ENCODE results near the gene EPHA10.
A peak's percentile ranks its signal among the peaks of the same experiment; 100 is the strongest.

EPHA10 gene

DNA sequence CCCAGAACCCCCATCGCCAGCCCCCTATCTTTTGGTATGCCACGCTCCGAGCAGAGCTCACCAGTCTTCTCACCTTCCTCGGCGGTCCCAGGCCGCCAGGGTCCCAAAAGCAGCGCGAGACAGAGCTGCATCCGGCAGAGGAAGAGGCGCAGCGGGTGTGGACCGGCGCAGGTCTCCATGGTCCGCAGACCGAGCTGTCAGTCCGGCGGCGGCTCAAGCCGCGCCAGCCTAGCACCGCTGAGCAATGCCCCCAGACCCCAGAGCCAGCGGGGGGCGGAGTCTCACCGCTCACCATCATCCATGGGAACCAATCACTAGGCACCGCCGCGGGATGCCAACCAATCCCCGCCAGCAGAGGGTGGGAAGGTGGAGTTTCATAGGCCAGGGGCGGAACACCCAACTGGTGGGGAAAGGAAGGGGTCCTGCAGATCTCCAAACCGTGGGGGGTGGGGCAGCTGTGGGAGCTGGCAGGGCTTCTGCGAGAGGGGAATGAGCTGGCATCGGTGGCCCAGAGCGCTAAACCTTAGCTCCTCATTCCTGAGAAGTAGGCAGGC lies at the start of gene EPHA10:
TSS of gene EPHA10 (minus strand) at position 233 of the 554 bp plus-strand sequence. CDS start at position 179, 54 bp downstream.
- DNase-seq (ENCODE audit: low read depth), result no peak

- no peak for DNase-seq (ENCODE audit: low read depth)
These were observed 49.3 kb upstream of the EPHA10 start for GRCh38 chr1:37814252-37814651.

DNA sequence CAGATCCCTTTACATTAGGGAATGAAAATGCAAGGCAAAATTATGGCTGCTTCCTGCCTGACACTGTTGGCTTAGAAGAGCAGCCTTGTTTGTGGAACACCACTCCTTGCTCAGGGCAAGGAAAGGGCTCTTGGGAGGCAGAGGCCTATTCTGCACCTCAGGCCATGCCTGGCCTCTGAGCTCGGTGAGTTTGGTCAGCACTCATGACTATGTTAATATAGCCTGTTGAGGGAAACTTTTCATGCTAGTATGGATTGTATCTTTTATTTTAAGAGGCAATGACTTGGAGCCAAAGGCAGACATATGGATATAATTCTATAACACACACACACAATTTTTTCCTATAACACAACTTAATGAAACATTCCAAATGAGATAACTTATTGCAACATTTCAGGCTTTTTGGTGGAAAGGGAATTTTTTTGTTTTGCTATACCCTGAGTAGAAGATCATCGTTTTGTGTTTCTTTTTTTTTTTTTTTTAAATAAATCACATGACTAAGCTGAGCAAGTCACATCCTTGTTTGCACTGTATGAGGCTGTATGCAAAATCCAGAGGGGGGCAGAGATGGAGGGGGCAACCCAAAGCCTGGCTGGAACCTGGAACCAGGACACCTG lies 48.7 kb upstream of the EPHA10 start:
- DNase-seq (ENCODE audit: low read depth), result no peak

DNA sequence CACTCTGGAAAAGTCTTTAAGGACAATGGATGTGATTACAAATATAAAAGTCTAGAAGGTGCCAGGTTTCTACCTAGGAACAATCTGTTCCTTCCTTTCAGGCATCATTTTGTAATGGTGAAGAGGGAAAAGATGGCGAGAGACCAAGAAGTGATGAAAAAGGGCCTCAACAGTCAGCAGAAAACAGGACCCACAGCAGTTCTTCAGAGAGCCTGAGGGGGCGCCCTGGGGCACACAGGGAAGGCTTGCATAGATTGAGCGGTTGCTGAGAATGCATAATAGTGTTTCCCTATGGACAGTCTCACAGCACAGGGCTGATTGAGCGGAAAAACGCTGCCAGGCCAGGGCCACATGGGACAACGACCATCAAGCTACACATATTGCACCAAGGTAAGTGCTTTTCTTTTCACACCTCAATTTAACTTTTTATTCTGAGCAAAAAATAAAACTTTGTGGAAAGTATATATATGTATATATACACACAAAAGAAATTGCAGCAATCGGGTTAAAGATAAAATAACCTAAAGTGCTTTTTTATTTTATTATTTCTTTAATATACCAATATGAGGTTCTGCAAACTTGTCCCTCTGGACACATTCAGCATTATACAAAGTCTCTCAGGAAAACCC lies 46.2 kb upstream of the EPHA10 start:
- peak; percentile 89 for DNase-seq (ENCODE audit: low read depth)

DNA sequence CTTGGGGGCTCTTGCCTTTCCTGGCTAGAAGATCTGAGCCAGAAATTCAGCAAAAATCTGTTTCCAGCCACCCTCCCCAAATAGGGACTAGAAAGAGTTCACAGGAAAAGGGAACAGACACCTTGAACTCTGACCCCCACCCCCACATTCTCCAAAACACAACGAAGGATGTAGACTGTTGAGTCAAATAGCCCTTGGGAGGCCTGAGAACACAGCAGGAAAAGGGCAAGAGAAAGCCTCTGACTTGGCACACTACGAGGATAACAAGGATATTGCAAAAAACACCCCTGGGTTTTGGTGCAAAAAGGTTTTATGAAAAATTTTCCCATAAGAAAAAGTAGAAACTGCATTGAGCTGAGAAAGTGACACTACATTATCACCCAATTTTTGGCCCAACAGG lies 45.0 kb upstream of the EPHA10 start:
- DNase-seq (ENCODE audit: low read depth), result no peak

GRCh38 chr1:37808369-37809319 lies 43.7 kb upstream of the EPHA10 start:
- DNase-seq (ENCODE audit: low read depth), result peak; percentile 83

DNA sequence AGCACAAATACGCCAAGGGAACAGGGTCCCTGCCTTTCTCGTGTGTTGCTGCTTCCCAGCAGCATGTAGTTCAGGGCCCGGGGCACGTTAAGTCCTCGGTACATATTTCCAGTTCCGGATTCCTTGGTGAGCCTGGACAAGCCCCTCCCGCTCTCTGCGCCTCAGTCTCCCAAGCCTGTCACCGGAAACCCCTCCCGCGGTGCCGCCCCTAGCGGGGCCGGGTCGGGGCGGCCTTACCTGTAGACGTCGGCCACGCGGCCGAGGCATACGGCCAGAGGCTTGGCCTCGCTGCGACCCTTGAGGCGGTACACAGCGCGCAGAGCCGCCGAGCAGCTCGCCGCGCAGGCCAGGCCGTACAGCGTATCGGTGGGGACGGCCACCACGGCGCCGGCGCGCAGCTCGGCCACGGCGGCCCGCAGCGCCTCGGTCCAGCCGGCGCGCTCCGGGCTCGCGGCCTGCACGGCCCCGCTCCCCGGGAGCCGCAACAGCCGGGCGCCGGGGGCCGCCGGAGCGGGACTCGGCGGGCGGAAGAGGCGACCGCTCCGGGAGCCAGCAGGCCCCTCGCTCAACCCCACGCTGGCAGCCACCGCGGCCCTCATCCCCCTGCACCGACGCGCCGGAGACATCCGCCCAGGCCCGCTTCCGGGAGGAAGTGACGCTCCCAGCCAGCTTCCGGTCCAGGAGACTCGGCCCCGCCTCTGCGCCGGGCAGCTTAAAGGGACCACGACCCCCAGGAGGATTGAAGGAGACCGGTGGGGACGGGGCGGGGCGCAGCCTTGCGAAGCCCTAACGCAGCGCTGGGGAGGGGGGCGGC lies 42.8 kb upstream of the EPHA10 start, which contains the start of the genes C1orf122 and YRDC:
TSS of gene C1orf122 (plus strand) at position 236 of the 814 bp plus-strand sequence. CDS start 615 bp downstream, outside the sequence.
TSS of gene YRDC (minus strand) at position 654 of the 814 bp plus-strand sequence. CDS start at position 626, 28 bp downstream.
- peak; percentile 96 for DNase-seq (ENCODE audit: low read depth)

GRCh38 chr1:37807220-37807554 lies 42.3 kb upstream of the EPHA10 start:
- no peak for DNase-seq (ENCODE audit: low read depth)

GRCh38 chr1:37802439-37802838 lies 37.5 kb upstream of the EPHA10 start:
- DNase-seq (ENCODE audit: low read depth), result no peak

- DNase-seq (ENCODE audit: low read depth), result peak; percentile 15
These were observed 32.9 kb upstream of the EPHA10 start for GRCh38 chr1:37797750-37798345.

DNA sequence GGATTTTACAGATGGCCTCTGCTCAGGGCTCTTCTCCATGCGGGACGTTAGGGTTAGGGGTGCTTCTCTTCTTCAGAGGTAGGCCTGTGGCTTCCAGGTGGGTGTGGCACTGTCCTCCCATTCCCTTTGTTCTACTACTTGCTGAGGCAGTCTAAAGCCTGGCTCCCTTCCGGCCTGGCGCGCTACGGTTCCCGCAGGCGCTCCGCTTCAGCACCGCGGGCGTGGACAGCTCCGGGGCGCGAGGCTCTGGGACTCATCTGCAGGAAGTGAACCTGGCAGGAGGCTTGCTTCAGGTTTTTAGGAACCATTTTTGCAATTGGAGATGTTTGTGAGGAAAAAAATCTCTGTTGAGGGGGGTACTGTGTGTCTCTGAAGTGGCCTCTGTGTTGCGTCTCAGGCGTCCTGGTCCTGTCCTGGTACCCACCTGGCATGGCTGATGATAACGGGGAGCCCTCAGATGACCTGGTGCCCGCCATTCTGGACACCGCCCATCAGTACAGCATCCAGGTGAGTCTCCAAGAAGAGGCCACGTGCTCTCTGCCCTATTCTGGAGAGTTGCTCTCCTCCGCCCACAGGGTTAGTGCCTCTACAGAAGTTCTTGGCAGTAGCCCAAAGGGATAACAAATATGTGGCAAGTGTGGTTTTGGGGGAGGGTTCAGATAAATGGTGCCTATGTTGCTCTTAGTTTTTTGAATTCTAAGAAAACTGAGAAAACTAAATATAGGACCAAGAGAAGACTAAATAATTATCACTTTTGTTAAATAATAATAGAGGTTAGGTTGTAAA lies 30.6 kb upstream of the EPHA10 start:
- no peak for DNase-seq (ENCODE audit: low read depth)

GRCh38 chr1:37794372-37795339 lies 29.7 kb upstream of the EPHA10 start:
- DNase-seq (ENCODE audit: low read depth), result no peak

DNA sequence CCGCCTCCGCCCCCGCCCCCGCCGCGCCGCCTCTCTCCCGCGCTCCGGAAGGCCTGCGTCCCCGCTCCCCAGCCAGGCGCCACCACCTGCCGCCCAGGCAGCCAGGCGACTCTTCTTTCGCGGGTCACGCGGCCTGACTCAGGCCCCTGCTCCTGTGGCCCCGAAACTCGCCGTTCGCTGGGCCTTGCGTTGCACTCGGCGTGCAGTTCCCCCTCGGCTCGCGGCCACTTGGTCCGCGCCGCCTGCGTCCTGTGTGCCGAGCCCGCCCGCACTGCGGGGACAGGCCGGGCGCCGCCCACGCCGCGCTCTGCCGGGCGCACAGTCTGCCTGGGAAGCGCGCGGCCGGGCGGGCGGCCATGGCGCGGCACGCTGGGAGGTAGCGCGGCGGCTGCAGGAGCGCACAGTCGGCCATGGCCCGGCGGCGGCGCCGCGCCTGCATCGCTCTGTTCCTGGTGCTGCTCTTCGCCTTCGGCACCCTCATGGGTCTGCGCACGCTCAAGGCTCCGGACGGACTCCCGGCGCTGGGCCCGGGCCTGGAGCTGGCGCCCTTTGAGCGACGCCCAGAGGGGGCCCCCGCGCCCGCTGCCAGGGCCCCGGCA lies 29.0 kb upstream of the EPHA10 start, which contains the start of gene MANEAL:
TSS of gene MANEAL (plus strand) at position 75 of the 599 bp plus-strand sequence. CDS start at position 411, 336 bp downstream.
- DNase-seq (ENCODE audit: low read depth), result peak; percentile 46

DNA sequence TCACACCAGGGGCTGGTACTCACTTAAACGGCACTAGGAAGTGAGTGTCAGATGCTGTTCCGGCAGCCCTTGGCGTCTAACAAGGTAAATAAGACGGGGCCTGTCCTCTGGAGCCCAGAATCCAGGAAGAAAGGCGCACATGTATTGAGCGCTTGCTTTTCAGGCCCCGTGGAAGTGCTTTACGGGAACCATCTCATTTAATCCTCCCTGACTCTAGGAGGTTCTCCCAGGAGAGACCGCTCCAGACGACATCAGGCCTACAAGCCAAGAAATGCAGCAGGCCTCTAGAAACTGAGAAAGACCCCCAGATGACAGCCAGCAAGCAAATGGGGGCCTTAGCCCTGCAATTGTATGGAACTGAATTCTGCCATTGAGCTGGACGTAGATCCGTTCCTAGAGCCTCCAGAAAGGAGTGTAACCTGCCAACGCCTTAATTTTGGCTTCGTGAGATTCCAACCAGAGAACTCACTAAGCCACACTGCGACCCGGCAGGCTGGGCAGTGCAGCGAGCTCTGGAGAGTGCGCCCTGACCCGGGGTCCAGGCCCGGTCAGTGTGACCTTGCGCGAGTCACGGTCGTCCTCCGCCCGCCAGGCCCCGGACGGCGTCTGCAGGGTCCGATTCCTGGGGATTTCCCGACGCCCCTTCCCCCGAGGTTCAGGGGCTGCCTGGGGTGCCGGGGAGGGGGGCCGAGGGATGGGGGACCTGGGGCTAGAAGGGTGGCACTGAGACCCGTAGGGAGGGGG lies 28.2 kb upstream of the EPHA10 start:
- no peak for DNase-seq (ENCODE audit: low read depth)

DNA sequence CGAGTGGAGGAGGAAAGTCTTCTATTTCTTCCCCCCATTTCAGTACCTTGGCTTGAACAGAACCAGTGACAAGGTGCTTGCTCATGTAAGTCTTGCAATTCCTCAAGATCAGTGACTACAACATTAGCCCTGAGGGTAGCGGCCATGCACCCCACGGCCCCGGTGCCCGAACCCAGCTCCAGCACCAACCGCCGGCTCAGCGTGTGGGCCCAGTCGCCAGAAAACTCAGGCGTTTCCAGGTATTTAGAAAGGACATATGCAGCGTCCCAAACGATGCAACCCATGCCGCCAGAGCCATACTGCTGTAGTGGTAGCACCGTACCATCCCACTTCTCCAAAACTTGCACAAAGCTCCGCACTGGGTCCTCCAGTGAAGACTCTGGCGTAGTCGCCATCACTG lies 17.6 kb upstream of the EPHA10 start:
- DNase-seq (ENCODE audit: low read depth), result no peak

GRCh38 chr1:37778654-37779053 lies 13.7 kb upstream of the EPHA10 start:
- DNase-seq (ENCODE audit: low read depth), result no peak

DNA sequence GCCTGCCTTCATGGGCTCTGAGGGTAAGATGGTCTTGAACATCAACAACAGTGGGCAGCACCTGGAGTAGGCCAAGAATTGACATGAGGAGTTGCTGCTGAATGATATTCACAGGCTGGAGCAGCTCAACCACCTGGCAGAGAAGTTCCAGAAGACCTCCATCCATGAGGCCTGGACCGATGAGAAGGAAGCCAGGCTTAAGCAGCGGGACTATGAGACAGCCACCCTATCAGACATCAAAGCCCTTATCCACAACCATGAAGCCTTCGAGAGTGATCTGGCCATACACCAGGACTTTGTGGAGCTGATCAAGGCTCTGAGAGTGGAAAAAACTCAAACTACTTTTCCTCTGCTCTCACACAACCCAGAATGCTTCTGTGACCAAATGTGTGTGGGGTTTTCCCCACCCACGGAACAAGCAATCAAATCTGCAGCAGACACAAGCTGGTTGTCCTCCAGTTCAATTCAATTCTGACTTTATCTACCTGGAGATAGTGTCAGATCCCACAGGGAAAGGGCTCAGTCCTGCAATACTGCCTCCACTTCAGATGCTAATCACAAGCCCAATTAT lies 12.1 kb upstream of the EPHA10 start:
- DNase-seq (ENCODE audit: low read depth), result no peak
